ENCODE measurements around the gene MBD3.

The MBD3 gene

DNA sequence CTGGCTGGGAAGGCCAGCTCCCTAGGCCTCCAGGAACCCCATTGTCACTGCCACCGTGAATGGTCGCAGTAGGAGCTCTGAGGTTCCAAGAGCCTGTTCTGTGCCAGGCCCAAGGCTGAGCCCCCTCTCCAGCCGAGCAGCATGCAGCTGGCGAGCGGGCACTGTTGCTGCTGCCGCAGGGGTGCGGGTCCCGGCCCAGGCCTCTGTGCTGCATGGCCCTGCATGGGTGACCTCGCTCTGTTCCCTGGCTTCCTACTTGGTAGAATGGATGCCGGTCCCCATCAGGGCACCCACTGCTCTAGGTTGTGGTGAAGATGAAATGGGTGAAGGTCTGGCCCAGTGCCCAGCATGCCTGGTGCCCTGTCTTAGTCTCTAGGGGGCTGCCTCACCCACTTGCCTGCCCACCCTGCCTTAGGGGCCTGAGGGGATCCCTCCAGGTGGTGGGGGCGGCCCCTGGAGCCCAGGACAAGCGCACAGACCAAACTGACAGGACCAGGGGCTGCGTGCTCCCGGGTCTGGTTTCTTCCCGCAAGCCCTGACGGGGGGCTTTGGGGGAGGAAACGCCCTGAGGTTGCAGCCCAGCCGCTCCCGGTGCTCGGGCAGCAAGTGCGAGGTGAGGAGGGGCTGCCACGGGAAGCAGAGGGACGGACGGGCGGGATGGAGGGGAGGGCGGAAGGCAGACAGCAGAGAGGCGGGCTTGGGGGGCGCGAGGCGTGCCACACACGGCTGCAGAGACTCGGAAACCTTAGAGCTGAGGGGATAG is 21.3 kb upstream of the MBD3 start:
- no peak for DNase-seq (ENCODE audit: low read depth)
- H3K4me3 ChIP-seq (ENCODE audit: control insufficient read depth, low read depth, low read length) = no peak overlapping the region
- TF ChIP-seq, protein P1, sequence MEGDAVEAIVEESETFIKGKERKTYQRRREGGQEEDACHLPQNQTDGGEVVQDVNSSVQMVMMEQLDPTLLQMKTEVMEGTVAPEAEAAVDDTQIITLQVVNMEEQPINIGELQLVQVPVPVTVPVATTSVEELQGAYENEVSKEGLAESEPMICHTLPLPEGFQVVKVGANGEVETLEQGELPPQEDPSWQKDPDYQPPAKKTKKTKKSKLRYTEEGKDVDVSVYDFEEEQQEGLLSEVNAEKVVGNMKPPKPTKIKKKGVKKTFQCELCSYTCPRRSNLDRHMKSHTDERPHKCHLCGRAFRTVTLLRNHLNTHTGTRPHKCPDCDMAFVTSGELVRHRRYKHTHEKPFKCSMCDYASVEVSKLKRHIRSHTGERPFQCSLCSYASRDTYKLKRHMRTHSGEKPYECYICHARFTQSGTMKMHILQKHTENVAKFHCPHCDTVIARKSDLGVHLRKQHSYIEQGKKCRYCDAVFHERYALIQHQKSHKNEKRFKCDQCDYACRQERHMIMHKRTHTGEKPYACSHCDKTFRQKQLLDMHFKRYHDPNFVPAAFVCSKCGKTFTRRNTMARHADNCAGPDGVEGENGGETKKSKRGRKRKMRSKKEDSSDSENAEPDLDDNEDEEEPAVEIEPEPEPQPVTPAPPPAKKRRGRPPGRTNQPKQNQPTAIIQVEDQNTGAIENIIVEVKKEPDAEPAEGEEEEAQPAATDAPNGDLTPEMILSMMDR (IDR thresholded peaks at IDR 0.05; ENCODE audit: control insufficient read depth, insufficient read depth, low read depth, low read length, missing control alignments) = no peak

DNA sequence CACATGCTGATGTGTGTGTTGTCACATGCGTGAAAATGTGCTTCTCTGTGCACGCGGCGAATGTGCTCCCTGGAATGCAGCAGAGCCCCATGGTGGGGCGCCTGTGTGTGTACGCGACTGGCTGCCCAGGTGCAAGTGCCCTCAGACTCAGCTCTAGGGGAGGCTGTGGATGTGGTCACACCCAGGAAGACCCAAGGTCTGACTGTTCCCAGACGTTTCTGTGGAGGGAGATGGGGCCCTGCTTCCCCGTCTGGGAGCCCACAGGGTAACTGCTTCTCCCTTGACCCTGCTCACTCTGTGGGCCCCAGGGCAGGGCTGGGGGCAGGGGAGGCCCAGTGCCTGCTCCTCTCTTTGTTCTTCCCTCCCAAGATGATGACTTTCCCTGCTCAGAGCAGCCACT is 20.5 kb upstream of the MBD3 start:
- TF ChIP-seq, protein P1 (IDR thresholded peaks at IDR 0.05; ENCODE audit: control insufficient read depth, insufficient read depth, low read depth, low read length, missing control alignments) = no peak
- H3K4me3 ChIP-seq (ENCODE audit: control insufficient read depth, low read depth, low read length) = no peak overlapping the region
- no peak for DNase-seq (ENCODE audit: low read depth)

DNA sequence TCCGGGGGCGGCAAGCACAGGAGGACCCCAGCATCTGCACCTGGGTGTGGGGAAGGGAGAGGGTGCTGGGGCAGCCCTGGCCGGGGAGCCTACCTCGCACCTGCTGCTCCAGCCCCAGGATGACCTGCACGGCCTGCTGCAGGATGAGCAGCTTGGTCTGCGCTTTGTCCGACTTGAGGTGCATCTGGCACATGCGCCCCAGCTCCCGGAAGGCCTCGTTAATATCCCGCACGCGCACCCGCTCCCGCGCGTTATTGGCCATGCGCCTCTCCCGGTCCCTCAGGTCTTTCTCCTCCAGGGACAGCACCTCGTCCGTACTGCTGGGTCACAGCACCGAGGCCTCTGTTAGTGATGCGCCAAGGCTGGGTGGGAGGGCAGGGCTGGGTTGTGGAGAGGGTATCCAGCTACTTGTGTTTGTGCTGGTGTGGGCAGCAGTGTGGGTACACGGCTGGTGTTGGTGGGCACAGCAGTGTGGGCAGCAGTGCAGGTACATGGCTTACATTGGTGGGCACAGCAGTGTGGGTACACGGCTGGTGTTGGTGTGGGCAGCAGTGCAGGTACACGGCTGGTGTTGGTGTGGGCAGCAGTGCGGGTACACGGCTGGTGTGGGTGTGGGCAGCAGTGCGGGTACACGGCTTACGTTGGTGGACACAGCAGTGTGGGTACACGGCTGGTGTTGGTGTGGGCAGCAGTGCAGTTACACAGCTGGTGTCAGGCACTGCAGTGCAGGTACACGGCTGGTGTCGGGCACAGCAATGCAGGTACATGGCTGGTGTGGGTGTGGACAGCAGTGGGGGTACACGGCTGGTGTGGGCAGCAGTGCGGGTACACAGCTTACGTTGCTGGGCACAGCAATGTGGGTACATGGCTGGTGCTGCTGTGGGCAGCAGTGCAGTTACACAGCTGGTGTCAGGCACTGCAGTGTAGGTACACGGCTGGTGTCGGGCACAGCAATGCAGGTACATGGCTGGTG is 19.7 kb upstream of the MBD3 start:
- H3K4me3 ChIP-seq (ENCODE audit: control insufficient read depth, low read depth, low read length) = no peak overlapping the region
- DNase-seq (ENCODE audit: low read depth) = no peak
- TF ChIP-seq, protein P1 (IDR thresholded peaks at IDR 0.05; ENCODE audit: control insufficient read depth, insufficient read depth, low read depth, low read length, missing control alignments) = no peak

DNA sequence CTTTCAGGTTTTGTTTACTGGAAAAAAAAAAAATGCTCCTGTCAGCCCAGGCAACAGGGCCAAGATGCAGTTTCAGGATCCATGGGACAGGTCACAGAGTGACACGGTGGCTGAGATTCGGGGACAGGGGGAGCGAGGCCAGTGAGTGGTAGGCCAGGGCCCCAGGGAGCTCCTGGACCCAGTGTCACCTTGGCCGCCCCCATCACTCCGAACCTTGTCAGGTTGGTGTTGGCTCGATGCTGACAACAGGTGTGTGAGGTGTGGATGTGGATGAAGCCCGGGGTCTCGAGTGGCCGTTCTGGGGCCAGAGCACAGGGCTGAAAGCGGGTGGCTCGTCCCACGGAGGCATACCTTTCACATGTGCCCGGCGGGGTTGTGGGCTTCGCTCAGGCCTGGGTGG is 18.7 kb upstream of the MBD3 start:
- no peak overlapping the region for H3K4me3 ChIP-seq (ENCODE audit: control insufficient read depth, low read depth, low read length)
- TF ChIP-seq, protein P1 (IDR thresholded peaks at IDR 0.05; ENCODE audit: control insufficient read depth, insufficient read depth, low read depth, low read length, missing control alignments) = no peak
- DNase-seq (ENCODE audit: low read depth) = no peak

DNA sequence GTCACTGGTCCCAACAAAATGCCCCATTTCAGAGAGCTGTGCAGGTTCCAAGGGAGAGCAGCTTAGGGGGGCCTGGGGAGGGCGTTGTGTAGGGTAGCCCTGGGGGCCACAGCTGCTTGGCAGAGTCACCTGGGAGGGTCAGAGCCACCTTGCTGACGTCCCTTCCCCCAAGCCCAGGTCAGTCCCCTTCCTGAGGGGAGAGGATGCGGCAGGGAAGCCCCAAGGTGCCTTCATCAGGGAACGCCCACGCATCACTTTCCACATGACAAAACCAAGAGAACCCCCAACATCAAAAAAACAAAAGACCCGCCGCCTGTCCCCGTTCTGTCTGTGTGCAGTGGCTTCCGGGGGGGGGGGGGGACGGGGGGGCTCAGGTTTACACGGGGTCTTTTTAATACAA is 17.9 kb upstream of the MBD3 start:
- H3K4me3 ChIP-seq (ENCODE audit: control insufficient read depth, low read depth, low read length) = no peak overlapping the region
- no peak for DNase-seq (ENCODE audit: low read depth)
- TF ChIP-seq, protein P1 (IDR thresholded peaks at IDR 0.05; ENCODE audit: control insufficient read depth, insufficient read depth, low read depth, low read length, missing control alignments) = no peak

DNA sequence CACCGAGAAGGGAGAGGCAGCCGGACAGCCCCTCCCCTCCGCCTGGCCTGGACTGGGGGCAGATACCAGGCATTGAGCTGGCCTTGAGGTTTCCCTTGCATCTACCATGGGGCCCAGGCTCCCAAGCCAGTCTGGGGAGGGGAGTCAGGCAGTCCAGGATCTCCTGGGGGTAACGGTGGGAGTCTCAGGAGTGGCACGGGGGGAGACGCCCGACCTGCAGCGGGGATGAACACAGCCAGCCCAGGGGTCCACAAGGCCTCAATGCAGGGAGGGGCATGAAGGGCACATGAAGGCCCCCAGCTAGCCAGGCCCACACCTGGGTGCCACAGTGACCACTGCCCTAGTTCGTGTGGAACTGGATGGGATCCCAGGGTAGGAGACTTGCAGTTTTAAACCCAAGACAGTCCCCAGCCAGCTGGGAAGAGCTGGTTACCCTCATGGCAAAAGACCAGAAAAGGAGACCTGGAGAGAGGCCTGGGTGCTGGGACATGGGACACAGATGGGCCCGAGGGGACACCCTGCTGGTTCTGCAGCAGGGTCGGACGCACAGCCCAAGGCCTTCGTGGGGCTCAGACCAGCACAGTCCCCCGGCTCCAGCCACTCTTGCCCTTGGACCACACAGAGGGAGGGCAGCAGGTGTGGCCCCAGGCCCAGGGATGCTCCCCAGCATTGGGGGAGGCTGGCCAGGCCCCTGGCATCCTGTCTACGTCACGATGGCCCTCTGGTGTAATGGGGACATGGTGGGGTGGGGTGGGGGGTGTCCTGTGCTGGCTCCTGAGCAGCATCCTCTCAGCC is 17.2 kb upstream of the MBD3 start:
- no peak overlapping the region for H3K4me3 ChIP-seq (ENCODE audit: control insufficient read depth, low read depth, low read length)
- TF ChIP-seq, protein P1 (IDR thresholded peaks at IDR 0.05; ENCODE audit: control insufficient read depth, insufficient read depth, low read depth, low read length, missing control alignments) = no peak
- no peak for DNase-seq (ENCODE audit: low read depth)
